Mammary epithelial cell (primary cell): ENCODE results near the gene CRIM1.

Experiments
- EZH2 ChIP-seq: IDR thresholded peaks from 2 replicates; pipeline ENCODE4 v1.6.1; 2012; ENCODE audit warnings: low read length, inconsistent platforms, borderline replicate concordance
- TF ChIP-seq, protein P1 (sequence below), 2 donors: IDR thresholded peaks in 1 of 2; conservative IDR thresholded peaks in 1 of 2; 2 replicates each; pipeline ENCODE4 v1.5.1; 2011 to 2012; ENCODE audit warnings: inconsistent platforms in 2 of 2, low read length in 2 of 2, mild to moderate bottlenecking in 2 of 2, control low read depth in 1 of 2, low read depth in 1 of 2; ENCODE audit not compliant: insufficient read depth in 1 of 2; ENCODE audit errors: extremely low read depth in 1 of 2

DNA sequence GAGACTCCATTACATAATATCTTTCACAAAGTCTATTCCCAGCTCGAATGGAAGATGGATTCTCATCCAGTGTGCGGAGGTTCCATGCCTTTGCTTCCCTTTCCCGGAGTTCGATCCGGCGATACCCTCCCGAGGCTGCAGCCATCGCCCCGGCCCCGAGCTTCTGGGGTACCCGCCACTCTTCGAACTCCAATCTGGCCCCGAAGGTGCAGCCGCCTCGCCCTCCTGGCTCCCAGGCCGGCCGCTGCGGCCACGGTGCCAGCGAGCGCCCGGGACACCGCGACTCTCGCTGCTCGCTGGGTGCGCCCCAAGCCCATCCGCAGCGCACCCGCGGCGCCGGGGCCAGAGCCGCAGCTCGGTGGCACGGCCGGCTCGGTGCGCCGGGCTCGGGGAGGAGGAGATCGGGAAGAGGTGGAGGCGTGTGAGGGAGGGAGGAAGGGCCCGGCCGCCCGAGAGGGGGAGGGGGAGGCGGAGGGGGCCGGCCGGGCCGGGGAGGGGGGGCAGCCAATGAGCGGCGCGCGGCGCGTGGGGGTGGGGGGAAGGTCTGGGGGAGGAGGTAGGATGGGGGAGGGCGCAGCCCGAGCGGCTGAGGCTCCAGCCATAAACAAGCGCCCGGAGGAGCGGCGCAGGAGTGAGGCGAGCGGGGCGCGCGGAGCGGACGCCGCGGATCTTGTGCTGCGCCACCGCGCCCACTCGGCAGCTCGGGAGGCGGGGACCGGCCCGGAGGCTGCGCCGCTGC is at the start of gene CRIM1:
- no peak for TF ChIP-seq EZH2
- TF ChIP-seq, protein P1, sequence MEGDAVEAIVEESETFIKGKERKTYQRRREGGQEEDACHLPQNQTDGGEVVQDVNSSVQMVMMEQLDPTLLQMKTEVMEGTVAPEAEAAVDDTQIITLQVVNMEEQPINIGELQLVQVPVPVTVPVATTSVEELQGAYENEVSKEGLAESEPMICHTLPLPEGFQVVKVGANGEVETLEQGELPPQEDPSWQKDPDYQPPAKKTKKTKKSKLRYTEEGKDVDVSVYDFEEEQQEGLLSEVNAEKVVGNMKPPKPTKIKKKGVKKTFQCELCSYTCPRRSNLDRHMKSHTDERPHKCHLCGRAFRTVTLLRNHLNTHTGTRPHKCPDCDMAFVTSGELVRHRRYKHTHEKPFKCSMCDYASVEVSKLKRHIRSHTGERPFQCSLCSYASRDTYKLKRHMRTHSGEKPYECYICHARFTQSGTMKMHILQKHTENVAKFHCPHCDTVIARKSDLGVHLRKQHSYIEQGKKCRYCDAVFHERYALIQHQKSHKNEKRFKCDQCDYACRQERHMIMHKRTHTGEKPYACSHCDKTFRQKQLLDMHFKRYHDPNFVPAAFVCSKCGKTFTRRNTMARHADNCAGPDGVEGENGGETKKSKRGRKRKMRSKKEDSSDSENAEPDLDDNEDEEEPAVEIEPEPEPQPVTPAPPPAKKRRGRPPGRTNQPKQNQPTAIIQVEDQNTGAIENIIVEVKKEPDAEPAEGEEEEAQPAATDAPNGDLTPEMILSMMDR (conservative IDR thresholded peaks at IDR 0.05 in 1 of 2, IDR thresholded peaks at IDR 0.05 in 1 of 2; ENCODE audit: extremely low read depth in 1 of 2, insufficient read depth in 1 of 2, low read depth in 1 of 2, low read length in 2 of 2), result no peak
